Measurements from ENCODE around the gene DCTN1. TPM values are rescaled to one million over a fixed set of nuclear protein-coding genes. Genes with fewer than 3 reads are reported as not detected.

The DCTN1 gene
- total RNA-seq, 1 donor: 153 TPM

- DNase-seq (ENCODE audit: low read depth): peak; percentile 9
- H3K4me3 ChIP-seq (ENCODE audit: low read depth, low read length): no peak overlapping the region
- TF ChIP-seq CTCF (IDR thresholded peaks at IDR 0.05; ENCODE audit: insufficient read depth, low read depth, low read length): no peak
Measured at GRCh38 chr2:74384051-74384450, 3.9 kb upstream of the DCTN1 start.

DNA sequence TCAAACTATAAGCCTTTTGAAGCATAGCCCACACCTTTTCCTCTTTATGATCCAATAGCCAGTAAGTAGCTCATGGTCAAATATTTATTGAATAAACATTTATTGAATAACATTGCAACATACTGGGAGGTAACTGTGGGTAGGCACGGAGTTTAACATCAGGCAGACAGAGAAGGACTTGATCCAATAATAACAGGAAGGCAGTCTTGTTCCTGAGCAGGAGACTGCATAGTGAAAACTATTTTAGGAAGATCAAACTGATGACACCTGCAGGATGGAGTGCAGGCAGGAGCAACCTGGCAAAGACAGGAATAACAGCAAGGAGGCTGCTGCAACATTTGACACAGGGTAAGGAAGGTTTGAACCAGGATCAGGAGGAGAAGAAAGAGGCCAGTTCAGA is 3.1 kb upstream of the DCTN1 start:
- peak; percentile 49 for DNase-seq (ENCODE audit: low read depth)
- TF ChIP-seq CTCF (IDR thresholded peaks at IDR 0.05; ENCODE audit: insufficient read depth, low read depth, low read length): no peak
- no peak overlapping the region for H3K4me3 ChIP-seq (ENCODE audit: low read depth, low read length)

DNA sequence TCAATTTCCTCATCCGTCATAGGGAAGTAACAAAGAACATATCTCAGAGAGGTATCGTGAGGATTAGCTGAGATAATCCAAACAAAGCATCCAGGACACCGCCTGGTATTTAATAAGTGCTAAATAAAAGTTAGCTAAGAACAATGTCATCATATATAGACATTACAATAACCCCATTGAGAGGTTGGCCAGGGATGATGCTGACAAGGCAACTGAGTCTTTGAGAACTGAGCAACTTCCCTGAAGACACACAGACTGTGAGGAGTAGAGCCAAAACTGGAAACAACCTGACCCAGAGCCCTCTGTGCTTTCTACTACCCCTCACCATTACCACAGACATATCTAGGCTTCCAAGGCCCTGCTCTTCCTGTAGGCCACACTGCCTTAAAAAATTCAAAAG is 1.6 kb upstream of the DCTN1 start:
- TF ChIP-seq CTCF (IDR thresholded peaks at IDR 0.05; ENCODE audit: insufficient read depth, low read depth, low read length): no peak
- DNase-seq (ENCODE audit: low read depth): no peak
- H3K4me3 ChIP-seq (ENCODE audit: low read depth, low read length): no peak overlapping the region

DNA sequence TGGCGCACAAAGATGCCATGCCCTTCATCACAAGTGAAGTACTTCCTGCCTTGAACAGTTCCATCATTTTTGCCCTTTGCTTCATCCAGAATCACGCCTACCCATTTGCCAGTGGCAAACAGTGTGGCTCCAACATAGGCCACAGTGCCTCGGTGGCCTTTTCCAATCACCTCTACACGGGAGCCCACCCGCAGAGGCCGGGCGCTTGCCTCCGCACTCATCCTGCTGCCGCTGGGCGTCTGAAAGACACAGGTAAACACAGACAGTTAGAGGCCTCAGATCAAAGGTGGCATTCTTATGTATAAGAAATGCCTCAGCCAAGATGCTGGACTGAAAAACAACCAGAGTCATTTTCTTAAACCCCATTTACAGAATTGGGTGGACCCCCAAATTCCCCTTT is 2.1 kb downstream of the DCTN1 start:
- no peak for TF ChIP-seq CTCF (IDR thresholded peaks at IDR 0.05; ENCODE audit: insufficient read depth, low read depth, low read length)
- H3K4me3 ChIP-seq (ENCODE audit: low read depth, low read length): no peak overlapping the region
- no peak for DNase-seq (ENCODE audit: low read depth)

DNA sequence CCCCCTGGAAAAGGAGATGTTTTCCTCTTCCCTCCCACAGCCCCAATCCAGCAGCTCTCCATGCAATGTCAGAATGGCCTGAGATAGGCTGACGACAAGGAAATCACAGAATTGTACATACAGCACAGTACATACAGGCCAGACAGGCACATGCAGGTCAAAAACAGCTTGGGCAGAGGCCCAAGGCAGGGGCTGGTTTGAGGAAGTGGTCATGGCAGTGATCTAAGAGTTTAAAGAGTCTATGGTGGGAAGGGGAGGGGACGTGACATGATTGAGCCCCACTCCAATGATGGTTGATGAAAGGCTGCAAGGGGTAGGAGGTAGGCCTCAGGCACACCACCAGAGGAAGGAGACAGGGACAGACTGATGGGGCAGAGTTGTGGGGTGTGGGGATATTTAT is 4.3 kb downstream of the DCTN1 start:
- TF ChIP-seq CTCF (IDR thresholded peaks at IDR 0.05; ENCODE audit: insufficient read depth, low read depth, low read length): no peak
- H3K4me3 ChIP-seq (ENCODE audit: low read depth, low read length): no peak overlapping the region
- DNase-seq (ENCODE audit: low read depth): no peak

DNA sequence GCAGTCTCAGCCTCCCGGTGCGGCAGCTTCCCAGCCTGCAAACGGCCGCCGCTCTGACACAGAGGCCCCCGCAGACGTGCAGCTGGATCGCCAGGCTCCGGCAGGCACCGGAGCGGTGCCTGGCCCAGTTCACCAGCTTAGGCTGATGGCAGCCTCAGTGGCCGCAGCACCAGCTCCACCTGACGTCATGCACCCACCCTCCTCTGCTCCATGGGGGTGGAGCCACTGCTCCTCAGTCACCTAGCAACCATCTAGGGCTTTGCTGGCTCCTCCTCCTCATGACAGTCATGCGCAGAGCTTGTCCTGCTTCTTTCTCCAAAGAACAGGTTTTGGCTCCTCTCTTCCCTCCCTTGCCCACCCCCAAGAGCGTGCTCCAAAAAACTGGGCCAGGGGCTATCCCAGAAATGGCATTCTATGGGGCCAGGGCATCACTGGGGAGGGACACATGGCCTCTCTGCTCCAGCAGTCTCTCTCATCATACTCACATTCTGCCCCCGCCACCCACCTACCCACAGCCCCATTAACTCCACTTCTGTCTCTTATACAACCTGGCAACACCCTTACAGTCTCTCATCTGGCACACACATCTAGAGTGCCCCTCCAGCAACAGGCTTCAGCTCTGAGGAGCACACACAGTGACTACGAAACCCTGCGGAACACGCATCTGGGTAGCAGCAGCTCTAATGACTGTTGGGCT is 5.5 kb downstream of the DCTN1 start:
- DNase-seq (ENCODE audit: low read depth): peak; percentile 76
- no peak for TF ChIP-seq CTCF (IDR thresholded peaks at IDR 0.05; ENCODE audit: insufficient read depth, low read depth, low read length)
- peak overlapping the region; percentile 46 for H3K4me3 ChIP-seq (ENCODE audit: low read depth, low read length)

- no peak for TF ChIP-seq CTCF (IDR thresholded peaks at IDR 0.05; ENCODE audit: insufficient read depth, low read depth, low read length)
- no peak for DNase-seq (ENCODE audit: low read depth)
- peak overlapping the region; percentile 46 for H3K4me3 ChIP-seq (ENCODE audit: low read depth, low read length)
Measured at GRCh38 chr2:74373985-74374384, 6.1 kb downstream of the DCTN1 start.
